Forelimb muscle (tissue), 1 donor: ENCODE measurements around the gene SPRYD3. TPM values are rescaled to one million over a fixed set of nuclear protein-coding genes. Genes with fewer than 3 reads are reported as not detected.

Experiments used
- DNase-seq: peaks from one replicate; pipeline ENCODE4 v3.0.0-alpha.2; 2013; ENCODE audit warnings: low read depth
- polyA plus RNA-seq: library from polyadenylated mRNA; unstranded; fragments of 120-200 nt; gene quantifications from one replicate; pipeline ENCODE4 v1.2.1, GENCODE V29; 2013; ENCODE audit not compliant: insufficient read length

The SPRYD3 gene
- polyA plus RNA-seq, 1 donor, result 18.4 TPM

- no peak for DNase-seq
These were observed 15.2 kb downstream of the SPRYD3 start for GRCh38 chr12:53063708-53064612.

- no peak for DNase-seq
These were observed 16.0 kb downstream of the SPRYD3 start for GRCh38 chr12:53062977-53063707.

GRCh38 chr12:53062011-53062961 lies 16.9 kb downstream of the SPRYD3 start:
- no peak for DNase-seq

GRCh38 chr12:53061404-53062010 lies 17.7 kb downstream of the SPRYD3 start:
- no peak for DNase-seq

- DNase-seq, result no peak
These were observed 18.4 kb downstream of the SPRYD3 start for GRCh38 chr12:53060721-53061276.

GRCh38 chr12:53060064-53060720 lies 19.0 kb downstream of the SPRYD3 start:
- no peak for DNase-seq

GRCh38 chr12:53059434-53060063 lies 19.6 kb downstream of the SPRYD3 start:
- no peak for DNase-seq

GRCh38 chr12:53058674-53059433 lies 20.3 kb downstream of the SPRYD3 start:
- DNase-seq, result no peak

- no peak for DNase-seq
These were observed 21.2 kb downstream of the SPRYD3 start for GRCh38 chr12:53057816-53058500.

- no peak for DNase-seq
These were observed 22.3 kb downstream of the SPRYD3 start for GRCh38 chr12:53056901-53057300.

GRCh38 chr12:53056296-53056695 lies 22.9 kb downstream of the SPRYD3 start:
- no peak for DNase-seq

- DNase-seq, result no peak
These were observed 23.5 kb downstream of the SPRYD3 start for GRCh38 chr12:53055471-53056266.

- no peak for DNase-seq
These were observed 24.9 kb downstream of the SPRYD3 start for GRCh38 chr12:53054112-53054878.

GRCh38 chr12:53053218-53054111 lies 25.7 kb downstream of the SPRYD3 start:
- DNase-seq, result no peak

- DNase-seq, result no peak
These were observed 26.6 kb downstream of the SPRYD3 start for GRCh38 chr12:53052419-53053217.
